Measurements from ENCODE around the gene CYTIP.

CYTIP gene

DNA sequence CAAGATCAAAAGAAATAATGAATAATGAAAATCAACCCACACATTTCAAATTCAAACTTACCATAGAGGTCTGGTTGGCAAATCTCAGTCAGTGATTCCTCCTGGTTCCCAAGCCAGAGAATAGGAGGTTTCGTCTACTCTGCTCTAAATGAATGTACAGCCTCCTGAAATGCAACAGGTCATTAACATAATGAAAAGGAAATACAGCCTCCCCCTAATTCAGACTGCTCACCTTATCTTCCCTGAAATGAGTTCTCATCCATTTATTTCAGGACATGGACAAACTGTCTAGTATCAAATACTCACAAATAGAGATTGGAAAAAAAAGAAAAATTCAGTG, 43.4 kb upstream of the CYTIP start:
- Histone ChIP-seq H3K36me3 (no peaks in the 10 kb centered on the region), H3K27ac (no peak overlapping the region), H3K9me3 (ENCODE audit: severe bottlenecking) (no peaks in the 10 kb centered on the region), H3K4me3 (ENCODE audit: low read depth, low read length) (no peak overlapping the region), H3K27me3 (ENCODE audit: insufficient read depth, low read depth, severe bottlenecking) (no peaks in the 10 kb centered on the region)
- TF ChIP-seq, protein P1, sequence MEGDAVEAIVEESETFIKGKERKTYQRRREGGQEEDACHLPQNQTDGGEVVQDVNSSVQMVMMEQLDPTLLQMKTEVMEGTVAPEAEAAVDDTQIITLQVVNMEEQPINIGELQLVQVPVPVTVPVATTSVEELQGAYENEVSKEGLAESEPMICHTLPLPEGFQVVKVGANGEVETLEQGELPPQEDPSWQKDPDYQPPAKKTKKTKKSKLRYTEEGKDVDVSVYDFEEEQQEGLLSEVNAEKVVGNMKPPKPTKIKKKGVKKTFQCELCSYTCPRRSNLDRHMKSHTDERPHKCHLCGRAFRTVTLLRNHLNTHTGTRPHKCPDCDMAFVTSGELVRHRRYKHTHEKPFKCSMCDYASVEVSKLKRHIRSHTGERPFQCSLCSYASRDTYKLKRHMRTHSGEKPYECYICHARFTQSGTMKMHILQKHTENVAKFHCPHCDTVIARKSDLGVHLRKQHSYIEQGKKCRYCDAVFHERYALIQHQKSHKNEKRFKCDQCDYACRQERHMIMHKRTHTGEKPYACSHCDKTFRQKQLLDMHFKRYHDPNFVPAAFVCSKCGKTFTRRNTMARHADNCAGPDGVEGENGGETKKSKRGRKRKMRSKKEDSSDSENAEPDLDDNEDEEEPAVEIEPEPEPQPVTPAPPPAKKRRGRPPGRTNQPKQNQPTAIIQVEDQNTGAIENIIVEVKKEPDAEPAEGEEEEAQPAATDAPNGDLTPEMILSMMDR (IDR thresholded peaks at IDR 0.05; ENCODE audit: low read depth, low read length) = no peak
- DNase-seq = no peak

DNA sequence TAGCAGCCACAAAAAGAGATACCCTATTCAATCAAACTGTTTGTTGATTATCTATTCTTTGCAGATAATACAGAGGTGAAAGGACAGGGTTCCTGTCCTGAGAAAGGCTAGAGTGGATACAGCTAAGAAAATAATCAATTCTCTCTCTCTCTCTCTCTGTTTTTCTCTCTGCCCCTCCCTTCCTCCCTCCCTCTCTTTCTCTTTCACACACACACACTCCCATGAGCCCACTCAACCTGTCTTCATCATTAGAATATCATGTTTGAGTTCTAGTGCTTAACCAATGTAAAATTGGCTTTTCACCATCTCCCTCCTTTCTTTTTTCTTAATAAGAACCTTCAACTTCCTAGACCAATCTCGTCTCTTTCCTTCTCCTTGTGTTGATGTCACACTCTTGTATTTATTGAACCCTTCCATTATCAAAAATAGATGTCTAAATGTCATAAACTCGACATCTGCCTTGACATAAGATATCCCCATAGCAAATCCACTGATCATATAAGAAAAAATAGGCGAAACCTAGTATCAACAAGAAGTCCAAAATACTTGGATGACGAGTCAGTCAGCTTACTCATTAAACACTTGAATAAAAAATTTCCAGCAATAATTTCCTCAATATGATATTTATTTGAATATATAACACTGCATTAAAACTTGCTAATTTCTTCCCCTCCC, 42.8 kb upstream of the CYTIP start:
- Histone ChIP-seq H3K27me3 (ENCODE audit: insufficient read depth, low read depth, severe bottlenecking) (no peaks in the 10 kb centered on the region), H3K27ac (no peak overlapping the region), H3K9me3 (ENCODE audit: severe bottlenecking) (no peaks in the 10 kb centered on the region), H3K36me3 (no peaks in the 10 kb centered on the region), H3K4me3 (ENCODE audit: low read depth, low read length) (no peak overlapping the region)
- TF ChIP-seq, protein P1 (IDR thresholded peaks at IDR 0.05; ENCODE audit: low read depth, low read length) = no peak
- no peak for DNase-seq

DNA sequence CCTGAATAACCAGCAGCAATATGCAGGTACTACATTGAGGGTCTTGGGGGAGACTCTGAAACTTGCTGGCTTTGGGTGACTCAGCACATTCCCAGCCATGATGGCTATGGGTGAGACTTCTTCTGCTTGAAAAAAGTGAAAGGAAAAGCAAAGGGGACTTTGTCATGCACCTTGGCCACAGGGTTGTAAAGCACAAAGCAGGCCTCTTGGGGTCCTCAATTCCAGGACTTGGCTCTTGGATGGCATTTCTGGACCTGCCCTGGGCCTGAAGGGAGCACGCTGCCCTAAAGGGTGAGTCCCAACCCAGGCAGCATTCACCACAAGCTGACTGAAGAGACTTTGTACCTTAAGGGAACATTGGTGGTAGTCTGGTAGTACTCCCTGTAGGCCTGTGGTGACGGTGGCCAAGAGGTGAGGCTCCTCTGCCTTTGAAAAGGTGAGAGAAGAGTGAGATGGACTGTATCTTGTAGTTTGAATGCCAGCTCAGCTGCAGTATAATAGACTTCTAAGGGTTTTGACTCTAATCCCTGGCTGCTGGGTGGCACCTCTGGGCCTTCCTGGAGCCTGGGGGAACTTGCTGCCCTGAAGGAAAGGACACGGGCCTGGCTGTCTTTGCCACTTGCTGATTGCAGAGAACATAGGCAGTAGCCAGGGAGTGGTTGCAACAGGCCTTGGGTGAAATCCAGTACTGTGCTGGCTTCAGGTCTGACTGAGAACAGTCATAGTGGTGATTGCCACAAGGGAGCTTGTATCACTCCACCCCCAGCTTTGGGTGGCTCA, 36.5 kb upstream of the CYTIP start:
- TF ChIP-seq, protein P1 (IDR thresholded peaks at IDR 0.05; ENCODE audit: low read depth, low read length) = no peak
- no peak overlapping the region for H3K27ac ChIP-seq
- H3K4me3 ChIP-seq (ENCODE audit: low read depth, low read length) = no peak overlapping the region
- H3K36me3 ChIP-seq = no peaks in the 10 kb centered on the region
- H3K27me3 ChIP-seq (ENCODE audit: insufficient read depth, low read depth, severe bottlenecking) = no peaks in the 10 kb centered on the region
- no peaks in the 10 kb centered on the region for H3K9me3 ChIP-seq (ENCODE audit: severe bottlenecking)
- no peak for DNase-seq

DNA sequence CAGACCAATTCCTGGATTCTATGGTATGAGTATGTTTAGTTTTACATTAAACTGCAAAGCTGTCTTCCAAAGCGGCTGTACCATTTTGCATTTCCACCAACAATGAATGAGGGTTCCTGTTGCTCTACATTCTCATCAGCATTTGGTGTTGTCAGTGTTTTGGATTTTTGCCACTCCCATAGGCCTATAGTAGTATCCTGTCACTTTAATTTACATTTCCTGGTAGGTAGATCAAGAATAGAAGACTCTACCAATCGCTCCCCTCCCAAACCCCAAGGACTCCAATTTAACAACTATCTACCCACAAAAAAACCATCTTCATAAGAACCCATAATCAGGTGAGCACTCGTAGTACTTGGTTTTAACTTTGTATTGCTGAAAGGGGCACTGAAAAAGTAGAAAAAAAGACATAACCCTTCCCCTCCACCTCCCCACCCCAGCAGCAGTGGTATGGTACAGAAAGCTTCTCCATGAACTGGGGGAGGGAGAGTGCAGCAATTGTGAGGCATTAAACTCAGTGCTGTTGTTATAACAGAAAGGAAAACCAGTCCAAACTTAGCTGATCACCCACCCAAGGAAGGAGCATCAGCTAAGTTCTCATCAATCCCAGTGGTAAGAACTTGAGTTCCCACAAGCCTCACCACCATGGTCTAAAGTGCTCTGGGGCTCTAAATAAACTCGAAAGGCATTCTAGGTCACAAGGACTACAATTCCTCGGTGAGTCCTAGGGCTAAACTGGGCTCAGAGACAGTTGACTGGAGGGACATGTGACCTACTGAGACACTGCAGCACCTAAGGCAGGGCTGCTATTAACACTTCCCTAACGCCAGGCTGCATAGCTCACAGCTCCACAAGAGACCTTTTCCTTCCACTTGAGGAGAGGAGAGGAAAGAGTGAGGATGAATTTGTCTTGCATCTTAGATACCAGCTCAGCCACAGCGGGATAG, 35.5 kb upstream of the CYTIP start:
- no peak for DNase-seq
- no peaks in the 10 kb centered on the region for H3K27me3 ChIP-seq (ENCODE audit: insufficient read depth, low read depth, severe bottlenecking)
- TF ChIP-seq, protein P1 (IDR thresholded peaks at IDR 0.05; ENCODE audit: low read depth, low read length) = no peak
- no peak overlapping the region for H3K4me3 ChIP-seq (ENCODE audit: low read depth, low read length)
- no peak overlapping the region for H3K27ac ChIP-seq
- no peaks in the 10 kb centered on the region for H3K36me3 ChIP-seq
- no peaks in the 10 kb centered on the region for H3K9me3 ChIP-seq (ENCODE audit: severe bottlenecking)

DNA sequence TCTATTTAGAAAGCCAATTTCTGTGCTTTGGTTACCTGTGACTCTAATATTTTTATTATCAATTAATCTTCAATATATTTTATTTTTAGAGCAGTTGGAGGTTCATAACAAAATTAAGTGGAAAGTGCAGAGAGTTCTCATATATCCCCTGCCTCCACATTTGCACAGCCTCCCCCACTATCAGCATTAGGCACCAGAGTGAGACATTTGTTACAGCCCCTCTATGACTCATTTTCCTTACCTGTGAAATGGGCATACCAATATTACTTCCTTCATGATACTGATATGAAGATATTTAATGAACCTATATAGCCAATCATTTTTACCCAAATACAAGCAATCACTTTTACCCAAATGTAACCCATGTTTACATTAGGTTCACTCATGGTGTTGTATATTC, 34.0 kb upstream of the CYTIP start:
- Histone ChIP-seq H3K27me3 (ENCODE audit: insufficient read depth, low read depth, severe bottlenecking) (no peaks in the 10 kb centered on the region), H3K27ac (no peak overlapping the region), H3K9me3 (ENCODE audit: severe bottlenecking) (no peaks in the 10 kb centered on the region), H3K4me3 (ENCODE audit: low read depth, low read length) (no peak overlapping the region), H3K36me3 (no peaks in the 10 kb centered on the region)
- TF ChIP-seq, protein P1 (IDR thresholded peaks at IDR 0.05; ENCODE audit: low read depth, low read length) = no peak
- DNase-seq = no peak

Data from WERI-Rb-1 (cell line).